Measurements from ENCODE around the gene ATF4. TPM values are rescaled to one million over a fixed set of nuclear protein-coding genes. Genes with fewer than 3 reads are reported as not detected.
A peak's percentile ranks its signal among the peaks of the same experiment; 100 is the strongest.

The ATF4 gene
- total RNA-seq, 1 donor from 2014 or later: 363 TPM

- Mint-ChIP-seq H3K27ac (no peak overlapping the region), H3K9me3 (no peaks in the 10 kb centered on the region), H3K4me1 (peaks cover 3% of the 10 kb centered on the region), H3K36me3 (ENCODE audit: low read depth) (no peaks in the 10 kb centered on the region), H3K27me3 (peaks cover 3% of the 10 kb centered on the region), H3K4me3 (no peak overlapping the region)
- CTCF ChIA-PET: interaction anchor here (6.9 kb wide), 1 partner anchor 486 kb away, joined by 154 read pairs; no protein-coding TSS in a partner anchor
- POLR2A ChIA-PET: no interaction called here
- intact Hi-C loops (cut with micrococcal nuclease): no loop called here
- ATAC-seq (ENCODE audit: low read depth) (no peak), DNase-seq (no peak)
- no peak for TF ChIP-seq CTCF (IDR thresholded peaks at IDR 0.05)
These were observed 17.6 kb downstream of the ATF4 start for GRCh38 chr22:39537975-39538374.

GRCh38 chr22:39543095-39543494 lies 22.7 kb downstream of the ATF4 start:
- Mint-ChIP-seq H3K4me3 (no peak overlapping the region), H3K36me3 (ENCODE audit: low read depth) (no peaks in the 10 kb centered on the region), H3K4me1 (peaks cover 4% of the 10 kb centered on the region), H3K9me3 (no peaks in the 10 kb centered on the region), H3K27me3 (peaks cover 37% of the 10 kb centered on the region), H3K27ac (no peak overlapping the region)
- CTCF ChIA-PET: interaction anchor here (0.7 to 2.9 kb wide), 4 partner anchors 478 to 497 kb away, joined by 3 to 18 read pairs (median 8); no protein-coding TSS in a partner anchor
- POLR2A ChIA-PET: interaction anchor here (0.7 to 0.9 kb wide), 2 partner anchors 8 to 803 kb away, joined by 3 to 4 read pairs; partner anchors contain the start of gene ADSL
- TF ChIP-seq CTCF (IDR thresholded peaks at IDR 0.05): no peak
- intact Hi-C loops (cut with micrococcal nuclease): no loop called here
- ATAC-seq (ENCODE audit: low read depth) (peak; percentile 54), DNase-seq (no peak)

GRCh38 chr22:39545386-39546365 lies 25.3 kb downstream of the ATF4 start:
- no peaks in the 10 kb centered on the region for H3K9me3 Mint-ChIP-seq
- DNase-seq (peak; percentile 39), ATAC-seq (ENCODE audit: low read depth) (no peak)
- peaks cover 4% of the 10 kb centered on the region for H3K4me1 Mint-ChIP-seq
- no peaks in the 10 kb centered on the region for H3K36me3 Mint-ChIP-seq (ENCODE audit: low read depth)
- H3K27ac Mint-ChIP-seq: no peak overlapping the region
- intact Hi-C loops (cut with micrococcal nuclease): no loop called here
- H3K4me3 Mint-ChIP-seq: no peak overlapping the region
- ChIA-PET POLR2A (interaction anchor here (0.6 kb wide), 1 partner anchor 782 kb away, joined by 4 read pairs; no protein-coding TSS in a partner anchor), CTCF (interaction anchor here (1.2 to 1.6 kb wide), 2 partner anchors 11 to 479 kb away, joined by 3 to 9 read pairs; no protein-coding TSS in a partner anchor)
- peaks cover 50% of the 10 kb centered on the region for H3K27me3 Mint-ChIP-seq
- TF ChIP-seq CTCF (IDR thresholded peaks at IDR 0.05): no peak

GRCh38 chr22:39546889-39547586 lies 26.7 kb downstream of the ATF4 start:
- ChIA-PET POLR2A (no interaction called here), CTCF (no interaction called here)
- TF ChIP-seq CTCF (IDR thresholded peaks at IDR 0.05): no peak
- ATAC-seq (ENCODE audit: low read depth): no peak
- peaks cover 56% of the 10 kb centered on the region for H3K27me3 Mint-ChIP-seq
- no peaks in the 10 kb centered on the region for H3K36me3 Mint-ChIP-seq (ENCODE audit: low read depth)
- no peaks in the 10 kb centered on the region for H3K9me3 Mint-ChIP-seq
- DNase-seq: no peak
- H3K4me1 Mint-ChIP-seq: peaks cover 4% of the 10 kb centered on the region
- intact Hi-C loops (cut with micrococcal nuclease): no loop called here
- H3K4me3 Mint-ChIP-seq: no peak overlapping the region
- H3K27ac Mint-ChIP-seq: no peak overlapping the region

GRCh38 chr22:39547587-39547947 lies 27.2 kb downstream of the ATF4 start:
- no peak for TF ChIP-seq CTCF (IDR thresholded peaks at IDR 0.05)
- no peaks in the 10 kb centered on the region for H3K36me3 Mint-ChIP-seq (ENCODE audit: low read depth)
- ATAC-seq (ENCODE audit: low read depth): no peak

More at GRCh38 chr22:39547587-39547947, 27.2 kb downstream of the ATF4 start:
- no peak overlapping the region for H3K4me3 Mint-ChIP-seq
- ChIA-PET CTCF (no interaction called here), POLR2A (no interaction called here)
- no peak overlapping the region for H3K27ac Mint-ChIP-seq
- intact Hi-C loops (cut with micrococcal nuclease): no loop called here
- no peak for DNase-seq
- peaks cover 4% of the 10 kb centered on the region for H3K4me1 Mint-ChIP-seq
- no peaks in the 10 kb centered on the region for H3K9me3 Mint-ChIP-seq
- peaks cover 56% of the 10 kb centered on the region for H3K27me3 Mint-ChIP-seq

Measured in activated B cell treated with CpG ODN at 0.5 μM for 24 hours (primary cell).